ENCODE measurements around the gene KANK4. TPM values are rescaled to one million over a fixed set of nuclear protein-coding genes. Genes with fewer than 3 reads are reported as not detected.

Gene KANK4
- total and polyA plus RNA-seq, 2 donors (not counting 1 experiment from before 2014, with no cell fraction given) = not detected

GRCh38 chr1:62314454-62315350 is 4.5 kb downstream of the KANK4 start:
- no peaks in the 10 kb centered on the region for H3K9me3 ChIP-seq (ENCODE audit: control extremely low read depth in 1 of 3, control insufficient read depth in 2 of 3, insufficient read depth in 1 of 3, low read length in 2 of 3)
- Mint-ChIP-seq H3K27me3 (peaks cover 28% of the 10 kb centered on the region), H3K4me3 (no peak overlapping the region), H3K4me1 (peaks cover under 1% of the 10 kb centered on the region), H3K27ac (no peak overlapping the region), H3K9me3 (ENCODE audit: insufficient read depth) (no peaks in the 10 kb centered on the region)
- no peak overlapping the region for H2AFZ ChIP-seq (ENCODE audit: insufficient read depth, low read depth, low read length, poor library complexity, severe bottlenecking)
- no peaks in the 10 kb centered on the region for H3K79me2 ChIP-seq (ENCODE audit: control insufficient read depth, insufficient read depth, low read length)
- TF ChIP-seq CTCF (IDR thresholded peaks at IDR 0.05) (no peak), EZH2 (IDR thresholded peaks at IDR 0.05; ENCODE audit: borderline replicate concordance, insufficient read depth, low read depth, low read length, poor library complexity, severe bottlenecking) (no peak)
- no peak overlapping the region for H3K27ac ChIP-seq (ENCODE audit: low read length in 2 of 2)
- no peaks in the 10 kb centered on the region for H3K4me1 ChIP-seq (ENCODE audit: control insufficient read depth in 2 of 2, insufficient read depth in 2 of 2, low read length in 2 of 2)
- ChIA-PET POLR2A (no interaction called here), CTCF (no interaction called here)
- WGBS (ENCODE audit: insufficient coverage) = 98% methylated on average over 8 of the region's 16 CpGs
- H3K4me2 ChIP-seq (replicated peaks; ENCODE audit: low read depth, low read length, poor library complexity, severe bottlenecking) = no peak overlapping the region
- no peaks in the 10 kb centered on the region for H4K20me1 ChIP-seq (ENCODE audit: control insufficient read depth, insufficient read depth, low read length, poor library complexity, severe bottlenecking)
- H3K4me3 ChIP-seq (ENCODE audit: control extremely low read depth in 1 of 5, extremely low read depth in 1 of 5, insufficient read depth in 1 of 5, low read depth in 2 of 5, low read length in 4 of 5) = no peak overlapping the region
- no peaks in the 10 kb centered on the region for H3K36me3 ChIP-seq (replicated peaks in 1 of 2; ENCODE audit: control extremely low read depth in 1 of 2, control insufficient read depth in 1 of 2, extremely low read depth in 1 of 2, insufficient read depth in 2 of 2, low read length in 1 of 2)
- H3K9ac ChIP-seq (ENCODE audit: low read length) = no peak overlapping the region
- DNase-seq (no peak), ATAC-seq (ENCODE audit: low read depth) (no peak)
- peaks cover 0 to 15% (median 5%) of the 10 kb centered on the region in 4 experiments for H3K27me3 ChIP-seq (replicated peaks in 1 of 4; ENCODE audit: control extremely low read depth in 1 of 4, control insufficient read depth in 3 of 4, insufficient read depth in 4 of 4, low read length in 3 of 4)
- intact Hi-C loops (cut with micrococcal nuclease) = no loop called here

GRCh38 chr1:62312698-62313097 is 6.5 kb downstream of the KANK4 start:
- H3K4me2 ChIP-seq (replicated peaks; ENCODE audit: low read depth, low read length, poor library complexity, severe bottlenecking) = no peak overlapping the region
- H3K9me3 ChIP-seq (ENCODE audit: control extremely low read depth in 1 of 3, control insufficient read depth in 2 of 3, insufficient read depth in 1 of 3, low read length in 2 of 3) = no peaks in the 10 kb centered on the region
- Mint-ChIP-seq H3K27ac (no peak overlapping the region), H3K9me3 (ENCODE audit: insufficient read depth) (no peaks in the 10 kb centered on the region), H3K27me3 (peaks cover 25% of the 10 kb centered on the region), H3K4me3 (no peak overlapping the region), H3K4me1 (no peaks in the 10 kb centered on the region)
- peaks cover 0 to 8% (median 2%) of the 10 kb centered on the region in 4 experiments for H3K27me3 ChIP-seq (replicated peaks in 1 of 4; ENCODE audit: control extremely low read depth in 1 of 4, control insufficient read depth in 3 of 4, insufficient read depth in 4 of 4, low read length in 3 of 4)
- intact Hi-C loops (cut with micrococcal nuclease) = no loop called here
- no peak overlapping the region for H3K27ac ChIP-seq (ENCODE audit: low read length in 2 of 2)
- 100% methylated on average over 2 of the region's 4 CpGs for WGBS (ENCODE audit: insufficient coverage)
- TF ChIP-seq CTCF (IDR thresholded peaks at IDR 0.05) (no peak), EZH2 (IDR thresholded peaks at IDR 0.05; ENCODE audit: borderline replicate concordance, insufficient read depth, low read depth, low read length, poor library complexity, severe bottlenecking) (no peak)
- H3K9ac ChIP-seq (ENCODE audit: low read length) = no peak overlapping the region
- POLR2A ChIA-PET = no interaction called here
- no peak overlapping the region for H3K4me3 ChIP-seq (ENCODE audit: control extremely low read depth in 1 of 5, extremely low read depth in 1 of 5, insufficient read depth in 1 of 5, low read depth in 2 of 5, low read length in 4 of 5)
- no peaks in the 10 kb centered on the region for H3K79me2 ChIP-seq (ENCODE audit: control insufficient read depth, insufficient read depth, low read length)
- no peaks in the 10 kb centered on the region for H4K20me1 ChIP-seq (ENCODE audit: control insufficient read depth, insufficient read depth, low read length, poor library complexity, severe bottlenecking)
- CTCF ChIA-PET = no interaction called here
- DNase-seq = no peak
- no peaks in the 10 kb centered on the region for H3K4me1 ChIP-seq (ENCODE audit: control insufficient read depth in 2 of 2, insufficient read depth in 2 of 2, low read length in 2 of 2)
- H3K36me3 ChIP-seq (replicated peaks in 1 of 2; ENCODE audit: control extremely low read depth in 1 of 2, control insufficient read depth in 1 of 2, extremely low read depth in 1 of 2, insufficient read depth in 2 of 2, low read length in 1 of 2) = no peaks in the 10 kb centered on the region
- no peak overlapping the region for H2AFZ ChIP-seq (ENCODE audit: insufficient read depth, low read depth, low read length, poor library complexity, severe bottlenecking)
- ATAC-seq (ENCODE audit: low read depth) = no peak

Measured in B cell (primary cell).